ENCODE measurements around the gene LTBP1. TPM values are rescaled to one million over a fixed set of nuclear protein-coding genes. Genes with fewer than 3 reads are reported as not detected.

LTBP1 gene
- total RNA-seq, 1 experiment from 2014 or later, result 12.5 TPM

- Histone ChIP-seq H3K36me3 (ENCODE audit: control insufficient read depth, insufficient read depth, low read length) (no peaks in the 10 kb centered on the region), H3K4me3 (ENCODE audit: low read depth in 2 of 2, low read length in 2 of 2) (no peak overlapping the region), H3K27me3 (ENCODE audit: control insufficient read depth, insufficient read depth, low read length) (no peaks in the 10 kb centered on the region), H3K9me3 (ENCODE audit: control insufficient read depth, insufficient read depth, low read depth, low read length) (no peaks in the 10 kb centered on the region), H3K27ac (ENCODE audit: low read length) (no peak overlapping the region), H3K4me1 (ENCODE audit: control insufficient read depth, insufficient read depth, low read length) (no peaks in the 10 kb centered on the region)
- in situ Hi-C loops (cut with HindIII; ENCODE audit: low pct_unique_long_range_greater_than_20kb, low sequenced_read_pairs), result no loop called here
- no peak for DNase-seq (ENCODE audit: low read depth, low spot score)
- BruUV-seq (replicated peaks), result no TSS peak
- TF ChIP-seq SIN3A (IDR thresholded peaks at IDR 0.05; ENCODE audit: borderline replicate concordance, insufficient read depth, low read depth, low read length), result no peak
- no peak for TF ChIP-seq REST (IDR thresholded peaks at IDR 0.05; ENCODE audit: insufficient read depth in 1 of 2, low read depth in 2 of 2, low read length in 1 of 2)
- no peak for TF ChIP-seq CTCF (IDR thresholded peaks at IDR 0.05)
- TF ChIP-seq TCF7L2 (IDR thresholded peaks at IDR 0.05; ENCODE audit: low read depth, low read length), result no peak
- no peak for TF ChIP-seq POLR2AphosphoS5 (IDR thresholded peaks at IDR 0.05; ENCODE audit: low read depth, low read length)
- intact Hi-C loops (cut with micrococcal nuclease; ENCODE audit: unreplicated experiment), result no loop called here
- ATAC-seq, result no peak
- ChIA-PET POLR2A (no interaction called here), CTCF (no interaction called here)
Measured at GRCh38 chr2:33116799-33117198, 170.0 kb downstream of the LTBP1 start.

GRCh38 chr2:33118651-33119050 is 171.9 kb downstream of the LTBP1 start:
- ChIA-PET CTCF (no interaction called here), POLR2A (no interaction called here)
- Histone ChIP-seq H3K4me1 (ENCODE audit: control insufficient read depth, insufficient read depth, low read length) (no peaks in the 10 kb centered on the region), H3K27me3 (ENCODE audit: control insufficient read depth, insufficient read depth, low read length) (no peaks in the 10 kb centered on the region), H3K27ac (ENCODE audit: low read length) (no peak overlapping the region), H3K9me3 (ENCODE audit: control insufficient read depth, insufficient read depth, low read depth, low read length) (no peaks in the 10 kb centered on the region), H3K4me3 (ENCODE audit: low read depth in 2 of 2, low read length in 2 of 2) (no peak overlapping the region), H3K36me3 (ENCODE audit: control insufficient read depth, insufficient read depth, low read length) (no peaks in the 10 kb centered on the region)
- DNase-seq (ENCODE audit: low read depth, low spot score) (no peak), ATAC-seq (no peak)
- no peak for TF ChIP-seq REST (IDR thresholded peaks at IDR 0.05; ENCODE audit: insufficient read depth in 1 of 2, low read depth in 2 of 2, low read length in 1 of 2)
- no peak for TF ChIP-seq TCF7L2 (IDR thresholded peaks at IDR 0.05; ENCODE audit: low read depth, low read length)
- TF ChIP-seq POLR2AphosphoS5 (IDR thresholded peaks at IDR 0.05; ENCODE audit: low read depth, low read length), result no peak
- no peak for TF ChIP-seq SIN3A (IDR thresholded peaks at IDR 0.05; ENCODE audit: borderline replicate concordance, insufficient read depth, low read depth, low read length)
- TF ChIP-seq CTCF (IDR thresholded peaks at IDR 0.05), result no peak
- intact Hi-C loops (cut with micrococcal nuclease; ENCODE audit: unreplicated experiment) (no loop called here), in situ Hi-C loops (cut with HindIII; ENCODE audit: low pct_unique_long_range_greater_than_20kb, low sequenced_read_pairs) (no loop called here)
- no TSS peak for BruUV-seq (replicated peaks)

Data from Panc1 (cell line).